Fibroblast of skin of right quadriceps (primary cell): ENCODE data around the gene TMEM9.
A peak's percentile ranks its signal among the peaks of the same experiment; 100 is the strongest.
"Not testable (repeated sequence)": the region's sequence is repeated elsewhere in the genome, so short reads cannot be mapped to it uniquely, and the experiment has no call there.

Experiments used
- DNase-seq: peaks from one replicate; pipeline ENCODE4 v3.0.0-alpha.2; 2013

Gene TMEM9

GRCh38 chr1:201172999-201173610 lies 18.8 kb upstream of the TMEM9 start:
- DNase-seq = no peak

- DNase-seq = no peak
These were observed 18.1 kb upstream of the TMEM9 start for GRCh38 chr1:201172326-201172725.

GRCh38 chr1:201171063-201172036 lies 17.1 kb upstream of the TMEM9 start:
- DNase-seq = peak; percentile 31

- DNase-seq = peak; percentile 84
These were observed 16.3 kb upstream of the TMEM9 start for GRCh38 chr1:201170533-201171062.

- no peak for DNase-seq
These were observed 15.8 kb upstream of the TMEM9 start for GRCh38 chr1:201169971-201170532.

GRCh38 chr1:201169203-201169602 lies 14.9 kb upstream of the TMEM9 start:
- DNase-seq = no peak

- DNase-seq = no peak
These were observed 13.0 kb upstream of the TMEM9 start for GRCh38 chr1:201167041-201167991.

GRCh38 chr1:201164645-201165044 lies 10.4 kb upstream of the TMEM9 start:
- no peak for DNase-seq

GRCh38 chr1:201163707-201164106 lies 9.4 kb upstream of the TMEM9 start:
- DNase-seq = no peak

- DNase-seq = not testable (repeated sequence)
These were observed 8.8 kb upstream of the TMEM9 start for GRCh38 chr1:201163036-201163435.

GRCh38 chr1:201157949-201158348 lies 3.7 kb upstream of the TMEM9 start:
- DNase-seq = no peak

- DNase-seq = no peak
These were observed 2.5 kb upstream of the TMEM9 start for GRCh38 chr1:201156819-201157218.

GRCh38 chr1:201156346-201156745 lies 2.1 kb upstream of the TMEM9 start:
- DNase-seq = no peak

- DNase-seq = no peak
These were observed 1.1 kb upstream of the TMEM9 start for GRCh38 chr1:201155354-201155753.

- no peak for DNase-seq
These were observed 543 bp downstream of the TMEM9 start for GRCh38 chr1:201153474-201154388.

- peak; percentile 38 for DNase-seq
These were observed 4.9 kb downstream of the TMEM9 start for GRCh38 chr1:201149400-201149799.

GRCh38 chr1:201147396-201148015 lies 6.8 kb downstream of the TMEM9 start:
- DNase-seq = no peak

GRCh38 chr1:201146626-201147390 lies 7.5 kb downstream of the TMEM9 start:
- DNase-seq = no peak

- DNase-seq = no peak
These were observed 8.5 kb downstream of the TMEM9 start for GRCh38 chr1:201145816-201146215.

- no peak for DNase-seq
These were observed 9.1 kb downstream of the TMEM9 start for GRCh38 chr1:201145132-201145531.
